Measurements from ENCODE around the gene TEX35.

Gene TEX35

GRCh38 chr1:178531887-178532286, 19.0 kb downstream of the TEX35 start:
- Histone ChIP-seq H2AFZ (ENCODE audit: low read length) (no peak overlapping the region), H3K27ac (ENCODE audit: low read depth, low read length, poor library complexity, severe bottlenecking) (no peak overlapping the region), H3K4me1 (ENCODE audit: insufficient read depth, low read length, severe bottlenecking) (peaks cover 3% of the 10 kb centered on the region), H3K27me3 (ENCODE audit: insufficient read depth, low read length) (no peaks in the 10 kb centered on the region), H3F3A (ENCODE audit: insufficient read depth, low read length) (no peaks in the 10 kb centered on the region), H4K20me1 (ENCODE audit: insufficient read depth, low read length) (no peaks in the 10 kb centered on the region), H3K79me2 (ENCODE audit: insufficient read depth, low read length) (no peaks in the 10 kb centered on the region), H3K4me3 (ENCODE audit: low read depth, low read length, poor library complexity, severe bottlenecking) (no peak overlapping the region), H3K4me2 (ENCODE audit: low read length) (no peak overlapping the region; the same call in 1 of the 2 replicates), H3K9me2 (ENCODE audit: low read depth, low read length) (no peaks in the 10 kb centered on the region), H3K9ac (ENCODE audit: low read length) (no peak overlapping the region; the same call in 1 of the 2 replicates), H3K9me3 (ENCODE audit: low read length) (no peaks in the 10 kb centered on the region), H3K36me3 (ENCODE audit: insufficient read depth, low read length) (no peaks in the 10 kb centered on the region)
- no peak for TF ChIP-seq EZH2 (IDR thresholded peaks at IDR 0.05; ENCODE audit: borderline replicate concordance, low read length)
- TF ChIP-seq CTCF (IDR thresholded peaks at IDR 0.05; ENCODE audit: low read length) = no peak

- Histone ChIP-seq H3K9me3 (ENCODE audit: low read length) (no peaks in the 10 kb centered on the region), H3K79me2 (ENCODE audit: insufficient read depth, low read length) (no peaks in the 10 kb centered on the region), H3K36me3 (ENCODE audit: insufficient read depth, low read length) (no peaks in the 10 kb centered on the region), H3K27ac (ENCODE audit: low read depth, low read length, poor library complexity, severe bottlenecking) (no peak overlapping the region), H3K4me1 (ENCODE audit: insufficient read depth, low read length, severe bottlenecking) (peaks cover 3% of the 10 kb centered on the region), H3K9ac (ENCODE audit: low read length) (no peak overlapping the region; the same call in 1 of the 2 replicates), H3K4me3 (ENCODE audit: low read depth, low read length, poor library complexity, severe bottlenecking) (no peak overlapping the region), H3K9me2 (ENCODE audit: low read depth, low read length) (no peaks in the 10 kb centered on the region), H3K4me2 (ENCODE audit: low read length) (peak overlapping the region; percentile 15; the same call in 1 of the 2 replicates), H2AFZ (ENCODE audit: low read length) (no peak overlapping the region), H3K27me3 (ENCODE audit: insufficient read depth, low read length) (no peaks in the 10 kb centered on the region), H3F3A (ENCODE audit: insufficient read depth, low read length) (no peaks in the 10 kb centered on the region), H4K20me1 (ENCODE audit: insufficient read depth, low read length) (no peaks in the 10 kb centered on the region)
- TF ChIP-seq EZH2 (IDR thresholded peaks at IDR 0.05; ENCODE audit: borderline replicate concordance, low read length) (no peak), CTCF (IDR thresholded peaks at IDR 0.05; ENCODE audit: low read length) (peak; percentile 97)
These were observed 19.5 kb downstream of the TEX35 start for GRCh38 chr1:178532392-178532791.

- Histone ChIP-seq H2AFZ (ENCODE audit: low read length) (no peak overlapping the region), H3K27ac (ENCODE audit: low read depth, low read length, poor library complexity, severe bottlenecking) (no peak overlapping the region), H3K9me2 (ENCODE audit: low read depth, low read length) (no peaks in the 10 kb centered on the region), H3K27me3 (ENCODE audit: insufficient read depth, low read length) (no peaks in the 10 kb centered on the region), H3K9me3 (ENCODE audit: low read length) (no peaks in the 10 kb centered on the region), H3K9ac (ENCODE audit: low read length) (no peak overlapping the region), H3K4me3 (ENCODE audit: low read depth, low read length, poor library complexity, severe bottlenecking) (no peak overlapping the region), H3F3A (ENCODE audit: insufficient read depth, low read length) (no peaks in the 10 kb centered on the region), H3K79me2 (ENCODE audit: insufficient read depth, low read length) (no peaks in the 10 kb centered on the region), H3K4me2 (ENCODE audit: low read length) (no peak overlapping the region), H3K4me1 (ENCODE audit: insufficient read depth, low read length, severe bottlenecking) (peaks cover 3% of the 10 kb centered on the region), H3K36me3 (ENCODE audit: insufficient read depth, low read length) (no peaks in the 10 kb centered on the region), H4K20me1 (ENCODE audit: insufficient read depth, low read length) (no peaks in the 10 kb centered on the region)
- TF ChIP-seq CTCF (IDR thresholded peaks at IDR 0.05; ENCODE audit: low read length) = no peak
- no peak for TF ChIP-seq EZH2 (IDR thresholded peaks at IDR 0.05; ENCODE audit: borderline replicate concordance, low read length)
These were observed 20.4 kb downstream of the TEX35 start for GRCh38 chr1:178533121-178533946.

All from OCI-LY1 (cell line).